ENCODE measurements around the gene DONSON. TPM values are rescaled to one million over a fixed set of nuclear protein-coding genes. Genes with fewer than 3 reads are reported as not detected.

DONSON gene
- total and polyA plus RNA-seq, 2 of the 8 experiments (the other 6 are each of a cell fraction or from before 2014, with no cell fraction given): 21.9 to 32.5 TPM

- no peak overlapping the region for H3K27ac ChIP-seq (ENCODE audit: low read depth, low read length)
- no peak overlapping the region for H3K18ac ChIP-seq (ENCODE audit: extremely low read depth, low read length)
- H3K9me3 ChIP-seq (ENCODE audit: insufficient read depth in 2 of 2, low read depth in 1 of 2, low read length in 1 of 2): no peaks in the 10 kb centered on the region
- TF ChIP-seq SAP30 (IDR thresholded peaks at IDR 0.05; ENCODE audit: insufficient read depth, insufficient replicate concordance, low read length): no peak
- no peak for TF ChIP-seq RAD21 (IDR thresholded peaks at IDR 0.05 in 1 of 2, conservative IDR thresholded peaks at IDR 0.05 in 1 of 2; ENCODE audit: low read depth in 2 of 2, low read length in 2 of 2)
- no peak for TF ChIP-seq RXRA (IDR thresholded peaks at IDR 0.05; ENCODE audit: insufficient read depth, low read depth, low read length)
- no peak overlapping the region for H3K23ac ChIP-seq (ENCODE audit: insufficient read length)
- no peaks in the 10 kb centered on the region for H3K79me1 ChIP-seq (ENCODE audit: low read depth, low read length)
- no peak overlapping the region for H3K4ac ChIP-seq (replicated peaks; ENCODE audit: insufficient read length, low read depth, low read length)
- H3K4me1 ChIP-seq (replicated peaks in 1 of 4; ENCODE audit: control insufficient read depth in 3 of 4, insufficient read depth in 4 of 4, low read length in 3 of 4): no peaks in the 10 kb centered on the region
- FAIRE-seq (no peak), DNase-seq (ENCODE audit: low read depth in 1 of 2, low spot score in 2 of 2) (no peak)
- no peak overlapping the region for H4K91ac ChIP-seq (replicated peaks; ENCODE audit: insufficient read length, low read length)
- 96% methylated on average over 5 of the region's 5 CpGs; no CpG with 5 or more reads in 1 of the 2 experiments for WGBS, 2 experiments (ENCODE audit: extremely low coverage in 1 of 2, insufficient coverage in 1 of 2, insufficient read length in 1 of 2, insufficient replicate concordance in 2 of 2, low coverage in 1 of 2, low lambda C conversion rate in 2 of 2, missing lambda C conversion rate in 1 of 2)
- no peaks in the 10 kb centered on the region for H3K23me2 ChIP-seq (ENCODE audit: low read depth, low read length)
- H2BK120ac ChIP-seq (replicated peaks; ENCODE audit: low read depth, low read length): no peak overlapping the region
- H2AK5ac ChIP-seq (ENCODE audit: low read depth, low read length): no peak overlapping the region
- H4K8ac ChIP-seq (ENCODE audit: extremely low read depth, insufficient read depth, low read length): no peak overlapping the region
- no peak overlapping the region for H2BK20ac ChIP-seq (ENCODE audit: low read length)
- no peaks in the 10 kb centered on the region for H3K27me3 ChIP-seq (replicated peaks in 1 of 4; ENCODE audit: control insufficient read depth in 3 of 4, extremely low read depth in 1 of 4, insufficient read depth in 3 of 4, low read length in 3 of 4)
- no peak overlapping the region for H3K4me3 ChIP-seq (ENCODE audit: extremely low read depth in 1 of 4, insufficient read depth in 2 of 4, low read depth in 3 of 4, low read length in 4 of 4)
- no peak overlapping the region for H3K56ac ChIP-seq (replicated peaks; ENCODE audit: insufficient read length, low read depth, low read length)
- H2BK15ac ChIP-seq (ENCODE audit: low read length): no peak overlapping the region
- no peak overlapping the region for H3K4me2 ChIP-seq (ENCODE audit: insufficient read depth in 1 of 2, low read depth in 2 of 2, low read length in 2 of 2)
- peaks cover 0 to 4% of the 10 kb centered on the region in 2 experiments; a peak in 1 of 4 replicates for H3K79me2 ChIP-seq (ENCODE audit: control insufficient read depth in 1 of 2, insufficient read depth in 2 of 2, low read length in 2 of 2)
- H2AFZ ChIP-seq (ENCODE audit: low read length): no peak overlapping the region
- H2BK5ac ChIP-seq (ENCODE audit: low read depth, low read length): no peak overlapping the region; the same call in 1 of the 2 replicates
- H3K36me3 ChIP-seq (ENCODE audit: control insufficient read depth in 2 of 4, insufficient read depth in 4 of 4, low read length in 3 of 4): peaks cover 20 to 84% (median 38%) of the 10 kb centered on the region in 4 experiments
- peaks cover 1 to 2% of the 10 kb centered on the region in 2 experiments for H4K20me1 ChIP-seq (replicated peaks in 1 of 2; ENCODE audit: control insufficient read depth in 1 of 2, insufficient read depth in 2 of 2, low read length in 2 of 2)
- no peak overlapping the region for H2BK12ac ChIP-seq (ENCODE audit: low read depth, low read length)
- POLR2A ChIA-PET (ENCODE audit: partially characterized antibody): interaction anchor here (0.9 to 3.7 kb wide), 3 partner anchors 9 to 13 kb away, joined by 3 to 16 read pairs (median 3); no protein-coding TSS in a partner anchor
- H4K5ac ChIP-seq (ENCODE audit: insufficient read length, low read depth, low read length): no peak overlapping the region
- CTCF ChIA-PET (ENCODE audit: partially characterized antibody): interaction anchor here (0.6 to 1.1 kb wide), 2 partner anchors 10 to 36 kb away, joined by 3 to 5 read pairs; no protein-coding TSS in a partner anchor
- no peak overlapping the region for H3K14ac ChIP-seq (ENCODE audit: insufficient read length)
- H3K9ac ChIP-seq (replicated peaks in 1 of 4; ENCODE audit: extremely low read depth in 1 of 4, low read depth in 3 of 4, low read length in 3 of 4): no peak overlapping the region
Observed at GRCh38 chr21:33569991-33570390, 18.5 kb downstream of the DONSON start.
